GM18909 (cell line): ENCODE measurements around the gene CLDN2.
"Not testable (repeated sequence)": the region's sequence is repeated elsewhere in the genome, so short reads cannot be mapped to it uniquely, and the experiment has no call there.

Source experiments
- ATAC-seq: cut with Tn5 transposase; IDR thresholded peaks from one replicate; pipeline ENCODE4 v1.9.1; 2021; ENCODE audit warnings: mild to moderate bottlenecking; ENCODE audit not compliant: unreplicated experiment, poor library complexity

The CLDN2 gene, protein sequence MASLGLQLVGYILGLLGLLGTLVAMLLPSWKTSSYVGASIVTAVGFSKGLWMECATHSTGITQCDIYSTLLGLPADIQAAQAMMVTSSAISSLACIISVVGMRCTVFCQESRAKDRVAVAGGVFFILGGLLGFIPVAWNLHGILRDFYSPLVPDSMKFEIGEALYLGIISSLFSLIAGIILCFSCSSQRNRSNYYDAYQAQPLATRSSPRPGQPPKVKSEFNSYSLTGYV

DNA sequence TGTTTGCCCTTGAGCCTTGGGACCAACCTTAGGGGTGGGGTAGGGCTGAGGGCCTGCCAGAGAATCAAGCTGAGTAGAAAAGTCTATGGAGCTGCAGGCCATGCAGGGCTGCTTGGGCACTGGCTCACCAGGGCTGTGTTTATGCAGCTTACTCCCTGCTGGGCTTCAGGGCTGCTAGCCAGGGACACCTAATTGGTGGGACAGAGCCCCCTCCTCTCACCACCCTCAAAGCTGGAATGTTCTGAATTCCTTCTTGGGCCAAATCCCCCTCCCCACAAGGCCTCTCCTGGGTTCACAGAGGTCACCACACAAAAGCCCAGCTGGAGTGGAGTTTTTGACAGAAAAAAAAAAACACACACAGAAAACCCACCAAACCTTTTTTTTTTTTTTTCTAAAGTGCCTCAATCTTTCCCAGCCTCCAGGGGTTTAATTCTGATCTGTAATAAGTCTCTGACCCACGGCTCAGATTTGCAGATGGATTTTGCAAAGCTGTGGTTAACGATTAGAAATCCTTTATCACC, at the start of gene CLDN2:
Gene CLDN2, plus strand, starts transcription at position 471 of the 521 bp plus-strand sequence. CDS start 7,827 bp downstream, outside the sequence.
- ATAC-seq: no peak

DNA sequence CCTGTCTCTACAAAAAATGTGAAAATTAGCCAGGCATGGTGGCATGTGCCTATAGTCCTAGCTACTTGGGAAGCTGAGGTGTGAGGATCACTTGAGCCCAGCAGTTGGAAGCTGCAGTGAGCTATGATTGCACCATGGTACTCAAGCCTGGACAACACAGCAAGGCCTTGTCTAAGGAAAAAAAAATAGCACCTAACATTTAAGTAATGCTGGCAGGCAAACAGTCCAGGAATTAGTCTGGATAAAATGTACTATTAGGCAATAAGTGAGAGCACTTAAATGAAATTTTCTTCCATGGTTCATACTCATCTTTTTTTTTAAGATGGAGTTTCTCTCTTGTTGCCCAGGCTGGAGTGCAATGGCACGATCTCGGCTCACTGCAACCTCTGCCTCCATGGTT, 47.4 kb upstream of the CLDN2 start:
- not testable (repeated sequence) for ATAC-seq

DNA sequence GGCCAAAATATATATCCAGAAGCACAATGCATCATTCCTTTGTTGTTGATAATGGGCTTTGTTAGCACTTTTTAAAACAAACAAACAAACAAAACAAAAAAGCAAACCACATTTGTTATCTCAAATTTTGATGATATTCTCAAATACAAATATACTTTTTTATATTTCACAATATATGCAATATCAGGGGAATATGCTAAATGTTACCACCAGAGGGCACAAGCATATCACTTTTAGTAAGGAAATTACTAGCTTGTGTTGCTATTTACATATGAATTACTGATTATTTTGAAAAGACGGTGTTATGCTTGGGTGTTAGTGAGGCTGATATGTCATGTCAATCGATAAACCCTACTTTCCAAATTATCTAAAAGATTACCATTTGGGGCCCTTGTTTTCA, 46.1 kb upstream of the CLDN2 start:
- ATAC-seq: no peak

DNA sequence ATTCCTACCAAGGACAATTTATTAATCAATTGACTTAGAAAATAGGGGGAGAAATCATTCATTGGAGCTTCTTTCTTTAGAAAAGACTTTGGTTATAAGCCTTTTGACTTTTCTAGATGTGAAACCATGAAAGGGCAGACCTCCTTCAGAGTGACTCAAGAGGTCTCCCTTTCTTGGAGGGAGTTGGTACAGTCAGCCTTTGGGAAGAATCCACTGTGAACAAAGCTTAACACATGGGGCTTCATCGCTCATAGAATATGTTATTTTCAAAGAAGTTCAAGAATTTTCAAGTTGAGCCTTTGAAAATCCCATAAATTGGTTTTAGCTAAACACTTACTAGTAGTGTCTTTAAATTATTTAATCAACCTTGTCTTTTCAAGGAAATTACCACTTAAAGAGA, 45.1 kb upstream of the CLDN2 start:
- no peak for ATAC-seq

DNA sequence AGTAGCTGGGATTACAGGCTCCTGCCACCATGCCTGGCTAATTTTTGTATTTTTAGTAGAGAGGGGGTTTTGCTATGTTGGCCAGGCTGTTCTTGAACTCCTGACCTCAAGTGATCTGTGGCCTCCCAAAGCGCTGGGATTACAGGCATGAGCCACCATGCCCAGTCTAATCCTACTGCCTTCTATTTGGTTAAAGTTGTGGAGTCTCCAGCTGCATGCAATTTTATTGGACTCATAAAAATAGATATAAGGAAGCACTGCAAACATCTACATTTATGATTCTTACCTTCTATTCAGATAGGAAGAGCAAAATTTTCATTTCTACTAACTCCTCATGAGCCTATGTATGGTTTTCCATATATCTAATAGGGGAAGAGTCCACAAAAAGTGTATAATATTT, 30.7 kb upstream of the CLDN2 start:
- no peak for ATAC-seq

DNA sequence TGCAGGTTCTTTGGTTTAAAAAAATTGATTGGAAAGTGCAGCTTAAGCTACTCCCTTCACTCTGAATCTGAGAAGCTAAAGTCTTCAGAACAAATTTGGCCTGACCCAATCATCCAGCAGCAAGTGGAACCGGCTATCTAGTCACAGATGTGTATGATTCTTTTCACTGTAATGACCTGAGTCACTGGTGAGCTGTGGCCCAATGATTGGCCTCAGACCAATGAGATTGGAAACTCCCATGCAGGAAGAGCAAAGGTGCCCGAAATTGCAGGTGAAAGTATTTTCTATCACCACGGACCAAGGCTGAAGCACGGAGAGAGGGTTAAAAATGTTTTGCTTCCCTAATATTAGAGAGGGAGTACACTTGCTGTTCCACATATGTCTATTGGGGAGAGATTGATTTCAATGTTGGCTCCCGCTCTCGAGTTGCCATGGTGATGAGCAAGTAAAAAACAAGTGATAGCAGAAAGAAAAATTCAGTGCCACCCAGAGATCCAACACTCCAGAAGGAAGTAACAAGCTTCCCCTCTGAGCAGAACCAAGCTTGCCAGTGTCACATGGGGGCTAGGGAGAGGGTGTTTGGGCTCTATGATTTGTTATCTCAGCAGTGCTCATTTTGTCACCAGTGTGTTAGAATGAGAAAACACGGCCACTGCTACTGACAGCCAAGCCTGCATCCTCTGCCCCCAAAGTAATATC, 28.3 kb upstream of the CLDN2 start:
- ATAC-seq: no peak

DNA sequence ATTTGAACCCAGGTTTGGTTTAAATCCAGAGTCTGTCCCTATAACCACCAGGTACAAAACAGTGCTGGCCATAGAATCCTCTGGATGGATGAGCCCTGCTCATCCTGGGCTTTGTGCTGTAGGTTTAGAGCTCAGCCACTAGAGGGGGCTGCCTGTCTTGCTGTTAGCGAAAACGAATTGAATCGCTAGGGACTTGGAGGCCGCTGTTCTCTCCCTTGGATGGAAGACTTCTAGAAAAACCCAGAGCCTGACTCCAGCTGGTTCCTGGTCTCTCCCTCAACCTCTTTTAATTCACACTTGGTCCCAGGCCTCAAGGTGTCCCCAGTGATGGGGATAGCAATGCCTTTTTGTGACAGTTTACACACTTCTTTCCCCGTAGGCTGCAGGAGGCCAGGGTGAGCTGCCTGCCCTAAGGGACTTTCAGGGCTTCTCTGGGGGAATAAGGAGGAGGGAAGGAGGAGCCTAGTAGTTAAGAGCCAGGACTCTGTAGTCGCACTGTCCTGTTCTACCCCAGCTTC, 25.8 kb upstream of the CLDN2 start:
- ATAC-seq: peak; percentile 75

DNA sequence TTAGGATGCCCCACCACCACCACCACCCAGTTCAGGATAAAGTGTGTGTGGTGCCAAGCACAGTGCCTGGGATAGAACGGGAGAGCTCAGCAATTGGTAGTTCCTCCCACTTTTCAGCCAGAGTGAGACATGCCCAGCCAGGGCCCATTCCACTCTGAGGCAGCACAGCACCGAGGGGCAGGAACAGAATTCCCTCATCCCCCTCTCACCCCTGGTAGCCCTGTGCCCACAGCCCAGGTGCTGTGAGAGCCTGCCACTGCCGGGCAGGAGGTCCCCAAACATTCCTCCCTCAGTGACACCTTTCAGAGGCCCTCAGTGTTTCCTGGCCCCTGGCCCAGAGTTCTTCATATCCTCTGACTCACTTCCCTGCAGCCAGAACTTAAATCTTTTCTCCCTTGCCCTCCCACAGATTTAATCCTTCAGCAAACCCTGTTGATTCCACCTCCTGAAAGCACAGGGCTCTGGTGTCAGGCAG, 25.2 kb upstream of the CLDN2 start:
- ATAC-seq: no peak

DNA sequence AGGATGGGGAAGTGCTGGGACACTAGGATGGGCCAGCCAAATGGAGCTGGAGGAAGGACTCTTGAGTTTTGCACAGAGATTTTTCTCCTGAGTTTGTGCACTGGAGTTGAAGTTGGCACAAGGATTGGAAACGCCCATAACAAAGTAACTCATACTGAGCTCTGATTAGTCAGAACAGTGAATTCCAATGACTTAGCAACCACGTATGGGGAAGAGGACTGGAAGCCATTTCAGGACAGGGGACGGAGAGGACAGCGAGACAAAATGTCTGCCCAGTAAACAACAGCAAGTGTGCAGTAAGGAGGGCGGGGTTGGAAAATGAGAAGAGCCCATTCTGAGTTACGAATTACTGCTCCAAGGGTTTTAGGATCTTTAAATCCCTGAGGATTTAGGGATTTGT, 22.9 kb upstream of the CLDN2 start:
- ATAC-seq: no peak

DNA sequence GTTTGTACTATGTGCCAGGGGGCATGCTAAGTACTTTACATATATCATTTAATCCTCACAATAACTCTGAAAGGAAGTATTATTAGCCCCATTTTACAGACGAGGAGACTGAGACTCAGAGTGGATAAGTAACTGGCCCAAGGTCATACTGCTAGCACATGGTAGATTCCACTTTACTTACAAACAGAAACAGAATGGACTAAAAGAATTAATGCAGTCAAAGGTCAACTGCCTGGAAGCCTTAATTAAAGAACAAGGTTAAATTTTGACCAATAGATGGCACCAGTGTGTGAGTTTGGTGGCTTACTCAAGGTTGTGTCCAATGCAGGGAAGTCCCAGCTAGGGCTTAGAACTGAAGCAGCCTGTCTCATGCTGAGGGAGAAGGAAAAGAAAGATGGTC, 21.7 kb upstream of the CLDN2 start:
- ATAC-seq: peak; percentile 78

DNA sequence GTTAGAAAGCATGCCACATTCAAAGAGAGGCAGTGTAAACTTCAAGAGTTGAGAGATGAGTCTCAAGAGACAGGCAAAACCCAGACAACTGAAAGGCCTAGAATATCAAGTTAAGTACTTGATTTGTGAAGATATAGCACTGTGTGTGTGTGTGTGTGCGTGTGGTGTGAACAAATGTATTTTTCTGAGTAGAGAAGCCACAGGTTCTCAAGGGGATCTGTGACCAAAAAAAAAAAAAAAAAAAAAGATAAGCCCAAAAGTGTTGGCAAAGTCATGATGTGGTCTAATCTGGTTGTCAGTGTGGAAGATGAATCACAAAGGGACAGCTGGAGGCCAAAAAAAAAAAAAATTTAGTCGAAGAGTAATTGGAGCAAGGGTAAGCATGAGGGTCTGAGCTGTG, 20.9 kb upstream of the CLDN2 start:
- ATAC-seq: no peak

DNA sequence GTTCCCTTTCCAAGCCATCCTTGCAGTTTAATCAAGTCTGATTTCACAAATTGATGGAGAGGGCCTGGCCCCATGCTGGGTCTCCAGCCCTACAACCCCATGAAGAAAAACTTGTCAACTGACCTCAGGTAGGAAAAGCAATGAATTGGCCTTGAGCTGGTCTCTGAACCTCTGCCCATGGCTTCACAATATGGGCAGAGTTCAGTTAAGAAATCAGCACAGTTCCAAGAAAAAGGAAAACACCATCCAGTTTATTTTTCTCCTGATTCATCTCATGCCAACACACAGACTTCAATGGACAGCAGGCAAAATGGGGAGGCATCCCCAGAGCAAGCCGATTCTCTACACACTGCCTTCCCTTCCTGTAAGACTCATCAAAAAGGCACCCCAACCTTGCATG, 20.4 kb upstream of the CLDN2 start:
- ATAC-seq: no peak

DNA sequence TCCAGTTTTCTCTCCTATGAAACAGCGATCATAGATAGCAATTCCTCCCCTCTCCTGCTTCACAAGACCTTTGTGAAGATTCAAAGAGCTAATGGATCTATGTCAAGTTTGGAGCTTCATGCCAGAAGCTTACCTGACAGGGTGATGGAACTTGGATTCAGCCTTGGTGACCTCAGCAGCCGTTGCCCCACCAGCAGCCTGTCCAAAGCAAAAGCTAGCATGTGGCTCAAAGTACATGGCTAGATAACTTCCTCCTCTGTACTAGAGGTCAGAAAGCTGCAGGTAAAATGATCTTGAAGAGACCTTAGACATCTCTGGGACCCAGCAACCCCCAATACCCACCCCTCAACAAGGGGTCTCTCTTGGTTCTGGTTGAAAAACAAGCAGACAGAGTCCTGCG, 18.9 kb upstream of the CLDN2 start:
- ATAC-seq: no peak

DNA sequence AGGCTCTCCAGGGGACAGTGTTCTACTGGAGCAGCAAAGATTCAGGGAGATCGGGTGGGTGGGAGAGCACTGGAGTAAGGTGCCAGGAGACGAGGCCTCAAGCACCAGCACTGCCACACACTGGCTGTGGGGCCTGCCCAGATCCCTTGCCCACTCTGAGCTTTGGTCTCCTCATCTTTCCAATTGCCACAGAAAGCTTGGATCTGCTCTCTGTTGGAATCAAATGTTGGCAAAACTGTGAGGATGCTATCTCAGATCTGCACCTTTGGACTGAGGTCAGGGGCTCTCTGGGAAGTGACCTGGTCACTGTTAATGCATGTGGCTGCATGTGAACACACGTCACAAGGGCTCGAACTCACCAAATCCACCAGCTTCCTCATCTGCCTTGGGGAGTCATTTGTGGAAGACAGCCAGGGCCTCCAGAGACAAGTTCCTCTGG, 18.4 kb upstream of the CLDN2 start:
- ATAC-seq: no peak

DNA sequence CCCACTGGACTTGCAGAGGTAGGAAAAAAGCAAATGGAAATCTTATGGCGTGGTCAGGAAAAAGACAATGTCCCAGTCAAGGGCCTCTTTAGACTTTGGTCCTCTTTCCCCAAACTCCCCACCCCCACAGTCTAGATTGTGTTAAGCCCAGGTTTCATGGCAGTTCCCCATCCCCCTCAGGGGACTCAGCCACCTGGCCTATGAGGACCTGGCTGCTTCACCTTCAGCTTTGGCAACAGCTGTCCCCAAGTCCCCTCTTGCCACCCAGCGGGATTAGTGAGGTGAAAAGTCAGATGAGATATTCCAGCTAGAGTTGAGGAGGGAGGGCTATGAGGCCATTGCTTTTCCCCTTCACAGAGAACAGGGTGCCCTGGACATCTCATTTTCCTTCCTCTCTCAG, 17.5 kb upstream of the CLDN2 start:
- no peak for ATAC-seq

DNA sequence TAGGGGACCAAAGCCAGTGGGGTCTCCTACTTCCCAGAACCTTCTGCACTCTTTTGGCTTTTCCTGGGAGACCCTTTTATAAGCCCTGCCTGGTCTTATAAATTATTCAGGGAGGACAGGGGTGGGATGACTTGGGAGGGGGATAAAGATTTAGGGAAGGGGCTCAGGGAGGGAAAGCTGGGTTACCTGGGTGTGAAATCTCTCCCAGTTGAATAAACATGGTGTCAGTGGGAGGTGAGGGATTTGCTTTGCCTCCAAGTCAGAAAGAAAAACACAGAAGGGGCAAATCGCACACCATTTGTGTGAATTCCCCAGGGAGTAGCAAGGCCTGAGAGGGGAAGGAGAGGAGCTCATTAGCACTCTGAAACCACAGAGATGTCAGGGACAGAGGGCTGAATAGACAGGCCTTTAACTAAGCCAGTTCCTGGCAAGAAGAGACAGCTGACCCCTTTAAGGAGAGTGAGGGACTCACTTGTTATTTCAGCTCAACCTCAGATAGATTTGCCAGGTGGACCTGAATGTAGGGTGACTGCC, 16.8 kb upstream of the CLDN2 start, which contains the start of gene RIPPLY1:
Gene RIPPLY1, minus strand, starts transcription at position 51 of the 534 bp plus-strand sequence. CDS start 54 bp downstream, outside the sequence.
- ATAC-seq: no peak

DNA sequence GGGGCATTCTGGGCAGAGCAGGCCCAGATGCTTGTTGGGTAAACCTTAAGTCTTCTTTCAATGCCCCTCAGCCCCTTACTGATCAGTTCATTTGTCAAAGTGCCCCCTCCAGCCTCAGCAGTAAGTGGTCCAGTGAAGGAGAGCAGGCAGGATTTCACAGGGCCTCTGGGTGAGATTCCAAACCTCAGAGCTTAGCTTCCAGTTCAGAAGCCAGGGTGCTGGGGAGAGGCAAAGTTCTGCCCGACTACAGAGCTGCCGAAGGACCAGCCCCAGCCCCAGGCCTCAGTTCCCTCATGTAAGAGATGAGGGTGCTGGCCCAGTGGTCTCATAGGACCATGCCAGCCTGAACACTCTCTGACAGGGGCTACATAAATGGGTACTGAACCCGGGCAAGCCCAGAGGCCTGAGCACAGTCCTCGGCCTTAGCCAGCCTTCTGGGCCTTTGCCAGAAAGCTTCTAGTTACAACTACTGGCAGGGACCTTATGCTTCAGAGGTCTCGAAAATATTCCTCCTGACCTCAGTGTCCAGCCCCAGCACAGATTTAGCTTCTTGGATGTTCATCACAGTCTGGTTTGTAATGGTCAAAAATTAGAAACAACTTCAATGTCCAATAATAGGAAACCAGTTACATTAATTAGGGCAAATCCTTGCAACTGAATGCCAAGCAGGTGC, 16.2 kb upstream of the CLDN2 start:
- no peak for ATAC-seq

DNA sequence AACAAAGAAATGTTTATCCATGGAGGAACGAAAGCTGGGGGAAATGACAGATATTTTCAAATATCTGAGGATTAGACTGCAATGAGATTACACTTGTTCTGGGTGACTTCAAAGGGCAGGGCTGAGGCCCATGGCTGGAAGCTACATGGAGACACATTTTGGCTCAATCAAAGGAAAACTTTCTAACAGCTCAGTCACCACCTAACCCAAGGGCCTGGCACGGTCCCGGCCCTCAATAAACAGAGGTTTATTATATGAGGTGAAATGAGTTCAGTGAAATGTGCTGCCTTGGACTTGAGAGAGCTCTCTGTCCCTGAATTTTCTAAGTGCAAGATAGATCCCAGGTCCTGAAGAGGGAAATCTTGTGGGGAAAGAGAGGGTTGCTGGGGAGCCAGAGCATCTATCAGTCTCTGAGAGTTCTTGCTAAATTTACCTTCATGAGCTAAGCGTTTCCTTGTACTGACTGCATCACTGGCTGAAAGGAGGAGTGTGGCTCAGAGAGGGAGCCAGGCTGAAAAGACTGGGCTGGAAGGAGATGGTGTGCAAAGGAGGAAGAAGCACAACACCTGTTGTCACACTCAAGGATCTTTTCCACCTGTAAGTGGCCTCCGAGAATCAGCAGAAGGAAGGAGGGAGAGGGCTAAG, 15.0 kb upstream of the CLDN2 start:
- no peak for ATAC-seq

DNA sequence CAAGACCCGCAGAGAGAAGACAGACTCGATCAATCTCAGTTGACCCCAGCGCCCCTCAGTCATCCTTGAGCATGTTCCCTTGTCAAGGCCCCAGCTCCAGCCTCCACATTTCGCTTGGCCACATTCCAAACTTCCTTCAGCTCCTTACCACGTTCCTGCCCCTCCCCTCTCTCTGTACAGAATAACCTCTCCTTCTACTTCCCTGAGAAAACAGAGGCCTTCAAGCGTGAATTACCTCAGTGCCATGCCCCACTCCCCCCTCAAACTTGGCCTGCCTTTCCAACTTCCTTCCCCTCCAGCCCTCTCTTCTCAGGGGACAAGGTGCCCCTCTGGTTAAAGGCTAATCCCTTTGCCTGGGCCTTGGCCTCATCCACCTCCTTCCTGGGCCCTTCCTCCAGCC, 13.8 kb upstream of the CLDN2 start:
- no peak for ATAC-seq

DNA sequence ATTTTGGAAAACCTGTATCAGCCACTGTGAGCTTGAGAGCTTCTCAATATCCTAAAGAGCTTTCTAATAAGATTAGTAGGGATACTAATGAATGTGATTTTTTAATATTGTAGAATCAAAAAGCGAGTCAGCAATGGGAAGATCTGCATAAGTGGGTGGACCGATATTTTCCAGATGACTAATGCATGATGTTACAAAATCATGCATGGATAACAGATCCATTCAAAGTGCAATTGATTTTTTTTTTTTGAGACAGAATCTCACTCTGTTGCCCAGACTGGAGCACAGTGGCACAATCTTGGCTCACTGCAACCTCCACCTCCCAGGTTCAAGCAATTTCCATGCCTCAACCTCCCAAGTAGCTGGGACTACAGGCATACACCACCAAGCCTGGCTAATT, 7.3 kb upstream of the CLDN2 start:
- ATAC-seq: no peak
